SKM-1 treated with dmso at 0.1 percent for 144 hours (cell line): ENCODE data around the gene RUSF1.
"Not testable (repeated sequence)": the region's sequence is repeated elsewhere in the genome, so short reads cannot be mapped to it uniquely, and the experiment has no call there.

Experiments used
- DNase-seq: peaks from one replicate; lab custom pipeline; 2025; ENCODE audit not compliant: unreplicated experiment; lab: John Stamatoyannopoulos, UW

The RUSF1 gene

DNA sequence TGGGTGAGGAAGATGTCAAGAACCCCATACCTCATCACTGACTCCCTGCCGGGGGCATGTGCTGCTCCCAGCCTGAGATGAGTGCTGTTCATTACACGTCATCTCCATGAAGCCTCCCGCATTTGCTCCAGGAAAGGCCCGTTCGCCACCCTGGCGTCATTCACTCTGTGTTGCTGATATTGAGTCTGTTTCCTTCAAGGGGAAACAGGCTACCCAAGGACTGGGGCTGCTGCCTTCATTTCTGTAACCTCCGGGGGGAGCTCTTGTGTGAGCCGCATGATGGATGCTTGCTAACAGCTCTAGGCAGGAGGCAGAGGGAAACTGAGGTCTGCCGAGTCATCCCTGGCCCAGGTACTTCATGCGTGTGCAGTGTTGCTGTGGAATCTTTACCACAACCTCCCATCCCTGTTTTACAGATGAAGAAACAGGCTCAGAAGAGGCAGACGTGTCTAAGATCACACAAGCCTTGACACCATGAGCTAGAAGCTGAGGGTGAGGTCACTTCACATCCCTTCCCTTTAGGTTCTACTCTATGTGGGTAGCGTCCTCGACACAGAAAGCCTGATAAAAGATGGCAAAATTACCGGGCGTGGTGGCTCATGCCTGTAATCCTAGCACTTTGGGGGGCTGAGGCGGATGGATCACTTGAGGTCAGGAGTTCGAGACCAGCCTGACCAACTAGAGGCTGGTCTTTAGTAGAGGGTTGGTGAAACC is 52.4 kb downstream of the RUSF1 start:
- no peak for DNase-seq

DNA sequence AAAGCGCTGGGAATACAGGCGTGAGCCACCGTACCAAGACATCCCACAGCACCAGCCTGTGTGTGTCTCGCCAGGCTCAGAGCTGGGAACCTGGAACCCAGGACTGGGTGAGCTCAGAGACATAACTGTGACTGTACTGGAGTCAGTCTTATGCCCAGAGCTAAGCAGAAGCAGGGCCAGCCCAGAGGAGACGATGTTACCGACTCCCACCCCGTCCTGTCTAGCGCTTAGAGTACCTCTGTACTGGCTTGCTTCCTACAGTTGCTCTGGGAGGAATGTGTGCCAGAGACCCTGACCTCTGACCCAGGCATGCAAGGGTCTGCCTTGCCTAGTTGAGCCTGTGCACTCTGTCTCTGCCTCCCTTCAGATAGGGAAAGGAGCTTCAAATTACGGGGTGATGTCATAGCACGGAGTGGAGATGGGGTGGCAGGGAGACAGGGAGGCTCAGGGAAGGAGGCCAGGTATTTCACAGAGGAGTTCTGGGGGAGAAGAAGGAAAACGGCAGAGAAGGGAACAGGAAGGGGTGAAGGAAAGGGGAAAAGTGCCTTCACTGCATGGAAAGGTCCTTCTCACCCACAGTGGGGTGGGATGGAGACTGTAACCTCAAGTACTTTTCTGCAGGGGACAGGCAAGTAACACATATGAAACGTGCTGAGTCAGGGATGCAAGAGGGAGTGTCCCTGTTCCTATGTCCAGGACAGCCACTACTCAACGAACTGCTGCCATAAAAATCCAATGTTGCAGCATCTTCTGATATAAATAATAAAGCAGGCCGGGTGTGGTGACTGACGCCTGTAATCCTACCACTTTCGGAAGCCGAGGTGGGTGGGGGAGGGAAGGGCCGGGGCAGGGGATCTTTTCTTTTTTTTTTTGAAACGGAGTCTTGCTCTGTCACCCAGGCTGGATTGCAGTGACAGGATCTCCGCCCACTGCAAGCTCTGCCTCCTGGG is 54.7 kb downstream of the RUSF1 start:
- no peak for DNase-seq

DNA sequence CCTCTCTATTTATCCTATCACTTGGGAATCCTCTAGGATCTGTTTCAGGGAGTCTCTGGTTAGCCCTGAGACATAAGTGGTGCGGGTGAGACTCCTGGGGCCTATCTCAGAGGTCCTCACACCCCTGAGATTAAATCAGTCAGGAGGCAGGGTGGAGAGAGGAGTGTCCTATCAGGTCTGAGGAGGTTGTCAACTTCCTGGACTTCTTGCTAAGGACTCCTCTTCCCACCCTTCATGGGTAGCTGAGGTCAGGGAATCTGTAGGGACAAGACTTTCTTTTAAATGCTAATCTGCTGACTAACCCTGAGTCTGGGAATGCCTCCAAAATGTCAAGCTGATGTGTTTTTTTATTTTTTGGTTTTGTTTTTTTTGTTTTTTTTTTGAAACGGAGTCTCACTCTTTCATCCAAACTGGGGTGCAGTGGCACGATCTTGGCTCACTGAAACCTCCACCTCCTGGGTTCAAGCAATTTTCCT is 55.5 kb downstream of the RUSF1 start:
- no peak for DNase-seq

DNA sequence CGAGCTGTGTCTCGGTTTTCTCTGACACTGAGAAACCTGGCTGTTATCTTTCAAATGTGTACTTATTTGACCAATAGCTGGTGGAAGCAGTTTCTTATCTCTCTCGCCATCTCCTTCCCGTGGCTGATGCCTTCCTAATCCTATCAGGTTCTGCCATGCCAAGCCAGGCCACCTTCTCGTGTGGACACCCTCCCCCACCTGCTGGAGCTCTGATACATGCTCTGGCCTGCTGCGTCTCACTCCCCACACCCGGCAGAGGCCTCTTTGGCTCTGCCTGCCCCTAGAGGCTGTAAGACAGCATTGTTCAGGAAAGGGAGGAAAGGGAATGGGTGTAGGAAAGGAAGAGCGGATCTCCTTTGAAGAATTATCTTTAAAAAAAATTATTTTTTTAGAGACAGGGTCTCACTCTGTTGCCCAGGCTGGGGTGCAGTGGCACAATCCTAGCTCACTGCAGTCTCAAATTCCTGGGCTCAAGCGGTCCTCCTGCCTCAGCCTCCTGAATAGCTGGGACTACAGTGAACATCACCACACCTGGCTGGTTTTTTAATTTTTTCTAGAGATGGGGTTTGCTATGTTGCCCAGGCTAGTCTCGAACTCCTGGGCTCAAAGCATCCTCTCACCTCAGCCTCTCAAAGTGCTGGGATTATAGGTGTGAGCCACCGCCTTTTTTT is 56.4 kb downstream of the RUSF1 start:
- DNase-seq, result peak; percentile 69

DNA sequence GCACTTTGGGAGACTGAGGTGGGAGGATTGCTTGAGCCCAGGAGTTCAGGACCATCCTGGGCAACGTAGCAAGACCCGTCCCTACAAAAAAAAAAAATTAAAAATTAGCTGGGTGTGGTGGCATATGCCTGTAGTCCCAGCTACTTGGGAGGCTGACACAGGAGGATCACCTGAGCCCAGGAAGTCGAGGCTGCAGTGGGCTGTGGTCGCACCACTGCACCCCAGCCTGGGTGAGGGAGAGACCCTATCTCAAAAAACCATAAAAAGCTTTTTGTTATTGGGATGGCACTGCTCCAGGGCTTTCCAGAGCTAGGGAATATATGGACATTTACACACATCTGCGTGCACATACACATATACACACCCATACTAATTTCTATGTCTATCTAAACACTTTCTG is 57.0 kb downstream of the RUSF1 start:
- no peak for DNase-seq

DNA sequence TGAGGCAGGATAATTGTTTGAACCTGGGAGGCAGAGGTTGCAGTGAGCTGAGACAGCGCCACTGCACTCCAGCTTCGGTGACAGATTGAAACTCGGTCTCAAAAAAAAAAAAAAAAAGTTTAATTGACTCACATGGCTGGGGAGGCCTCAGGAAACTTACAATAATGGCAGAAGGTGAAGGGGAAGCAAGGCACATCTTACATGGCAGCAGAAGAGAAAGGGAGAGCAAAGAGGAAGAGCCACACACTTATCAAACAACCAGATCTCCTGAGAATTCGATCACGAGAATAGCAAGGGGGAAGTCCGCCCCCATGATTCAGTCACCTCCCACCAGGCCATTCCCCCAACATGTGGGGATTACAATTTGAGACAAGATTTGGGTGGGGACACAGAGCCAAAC is 62.3 kb downstream of the RUSF1 start:
- not testable (repeated sequence) for DNase-seq

DNA sequence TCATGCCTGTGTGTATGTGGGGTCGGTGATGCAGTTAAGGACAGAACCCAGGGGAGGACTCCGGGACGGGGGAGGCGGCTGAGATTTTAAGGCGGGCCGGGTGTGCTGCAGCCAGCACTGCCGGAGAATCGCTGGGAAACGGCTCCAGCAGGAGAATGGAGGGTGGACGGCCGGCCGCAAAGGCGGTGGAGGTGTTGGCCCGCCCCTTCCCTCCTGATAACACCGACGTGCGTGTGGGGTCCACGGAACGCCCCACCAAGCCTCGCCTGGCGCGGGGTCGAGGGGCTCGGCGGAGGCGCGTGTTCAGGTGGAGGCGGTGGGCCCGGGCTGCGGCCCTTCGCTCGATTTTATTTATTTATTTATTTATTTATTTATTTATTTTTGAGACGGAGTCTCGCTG is 66.2 kb downstream of the RUSF1 start:
- DNase-seq, result no peak

DNA sequence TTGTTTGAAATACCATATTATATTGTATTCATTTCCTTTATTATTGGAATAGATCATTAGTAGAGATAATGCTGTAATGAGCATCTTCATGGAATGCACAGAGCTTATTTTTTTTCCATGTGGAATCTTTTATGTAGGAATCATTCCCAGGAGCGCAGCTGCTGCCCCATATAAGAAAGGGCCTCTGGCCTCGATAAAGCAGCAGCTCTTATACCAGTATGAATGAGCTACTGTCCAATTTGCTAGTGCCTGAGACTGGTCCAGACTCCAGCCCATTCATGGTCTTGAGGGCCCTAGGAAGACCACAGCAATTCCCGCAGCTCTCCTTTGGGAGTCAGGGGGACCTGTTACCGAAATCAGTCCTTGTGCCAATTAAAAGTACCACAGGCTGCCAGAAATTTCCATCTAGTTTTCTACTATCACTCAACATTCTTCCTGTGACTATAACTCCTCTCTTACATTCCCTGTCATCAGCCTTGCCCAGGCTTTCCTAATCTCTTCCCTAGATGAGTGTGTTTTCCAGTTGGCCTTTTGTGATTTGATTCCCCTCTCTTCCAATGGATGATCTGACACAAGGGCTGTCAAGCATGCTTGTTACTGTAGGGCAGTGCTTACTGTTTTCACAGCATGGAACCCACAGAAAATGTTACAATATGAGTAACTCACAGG is 67.5 kb downstream of the RUSF1 start:
- DNase-seq, result no peak

DNA sequence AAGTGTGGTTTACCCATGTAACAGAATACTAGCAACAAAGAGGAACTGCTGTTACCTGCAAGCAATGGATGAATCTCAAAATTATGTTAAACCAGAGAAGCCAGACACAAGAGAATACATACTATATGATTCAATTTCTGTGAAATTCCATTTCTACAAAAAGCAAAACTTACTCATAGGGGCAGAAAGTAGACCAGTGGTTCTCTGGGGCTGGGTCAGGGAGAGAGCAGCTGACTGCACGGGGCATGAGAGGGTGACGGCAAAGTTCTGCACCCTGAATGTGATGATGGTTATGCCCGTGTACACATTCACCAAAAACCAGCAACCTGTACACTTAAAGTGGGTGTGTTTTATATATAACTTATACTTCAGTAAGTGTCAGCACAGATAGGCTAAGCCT is 68.7 kb downstream of the RUSF1 start:
- no peak for DNase-seq
